Measurements from ENCODE around the gene TFEB. TPM values are rescaled to one million over a fixed set of nuclear protein-coding genes. Genes with fewer than 3 reads are reported as not detected.

The TFEB gene
- total and polyA plus RNA-seq, 2 donors (not counting 3 experiments of a cell fraction or from before 2014, with no cell fraction given), result 4.9 to 6.6 TPM

GRCh38 chr6:41642960-41643898 is 92.2 kb downstream of the TFEB start:
- Histone ChIP-seq H3K4me3 (replicated peaks in 1 of 3; ENCODE audit: insufficient read depth in 1 of 3, low read depth in 1 of 3, low read length in 3 of 3) (no peak overlapping the region), H3K4me2 (ENCODE audit: insufficient read depth, low read length) (peak overlapping the region; percentile 5), H3K9me1 (replicated peaks; ENCODE audit: control insufficient read depth, extremely low read depth, insufficient read depth, low read length) (no peaks in the 10 kb centered on the region), H3K9me3 (replicated peaks; ENCODE audit: control insufficient read depth, insufficient read depth, low read length) (no peaks in the 10 kb centered on the region), H3K36me3 (ENCODE audit: control insufficient read depth in 2 of 2, extremely low read depth in 1 of 2, insufficient read depth in 2 of 2, low read length in 2 of 2) (peaks cover 0 to 17% of the 10 kb centered on the region in 2 experiments), H4K20me1 (replicated peaks; ENCODE audit: control insufficient read depth, extremely low read depth, insufficient read depth, low read length) (no peaks in the 10 kb centered on the region), H3K27ac (ENCODE audit: insufficient read depth, low read depth, low read length) (no peak overlapping the region), H3K79me2 (ENCODE audit: control insufficient read depth, insufficient read depth, low read length) (no peaks in the 10 kb centered on the region), H3K27me3 (ENCODE audit: control insufficient read depth in 2 of 2, insufficient read depth in 2 of 2, low read length in 2 of 2) (no peaks in the 10 kb centered on the region), H2AFZ (ENCODE audit: low read depth, low read length) (no peak overlapping the region), H3K9ac (replicated peaks; ENCODE audit: extremely low read depth, insufficient read depth, low read length) (no peak overlapping the region), H3K4me1 (ENCODE audit: control insufficient read depth, extremely low read depth, insufficient read depth, low read length) (peaks cover 11% of the 10 kb centered on the region)
- ChIA-PET CTCF (interaction anchor here (0.9 to 2.1 kb wide), 3 partner anchors 12 to 41 kb away, joined by 3 to 6 read pairs (median 3); no protein-coding TSS in a partner anchor), POLR2A (no interaction called here)
- intact Hi-C loops (cut with micrococcal nuclease), result no loop called here
- FAIRE-seq (no peak), DNase-seq (ENCODE audit: low read depth, low spot score) (peak; percentile 16)
- no TSS peak for BruUV-seq (replicated peaks)
- dilution Hi-C loops (cut with MboI; ENCODE audit: extremely low pct_ligation_motif_present, low sequenced_read_pairs), result no loop called here
- TF ChIP-seq MYC (IDR thresholded peaks at IDR 0.05; ENCODE audit: low read depth, low read length) (no peak), GATA2 (IDR thresholded peaks at IDR 0.05; ENCODE audit: insufficient read depth, insufficient read length, low read depth, low read length) (no peak), CTCF (IDR thresholded peaks at IDR 0.05; ENCODE audit: extremely low read depth in 1 of 2, insufficient read depth in 1 of 2, low read depth in 1 of 2, low read length in 2 of 2) (no peak), POLR2A (IDR thresholded peaks at IDR 0.05; ENCODE audit: low read depth, low read length) (no peak), JUN (IDR thresholded peaks at IDR 0.05; ENCODE audit: borderline replicate concordance, insufficient read depth, insufficient read length, low read depth) (no peak), POLR2AphosphoS5 (IDR thresholded peaks at IDR 0.05; ENCODE audit: insufficient read depth, low read depth, low read length) (peak; percentile 20), MAX (IDR thresholded peaks at IDR 0.05; ENCODE audit: insufficient read depth, insufficient read length) (no peak), EZH2 (IDR thresholded peaks at IDR 0.05; ENCODE audit: borderline replicate concordance, low read depth, low read length, severe bottlenecking) (no peak)

All from endothelial cell of umbilical vein (primary cell).